ENCODE data around the gene UROS. TPM values are rescaled to one million over a fixed set of nuclear protein-coding genes. Genes with fewer than 3 reads are reported as not detected.

The UROS gene
- polyA plus RNA-seq, 1 donor from 2014 or later = 103 TPM

- no peak for TF ChIP-seq MXI1 (conservative IDR thresholded peaks at IDR 0.05; ENCODE audit: poor library complexity, severe bottlenecking)
- TF ChIP-seq EP300 (conservative IDR thresholded peaks at IDR 0.05; ENCODE audit: poor library complexity, severe bottlenecking) = no peak
- TF ChIP-seq REST (IDR thresholded peaks at IDR 0.05; ENCODE audit: borderline replicate concordance) = no peak
- TF ChIP-seq TAF1 (IDR thresholded peaks at IDR 0.05; ENCODE audit: low read depth) = no peak
- TF ChIP-seq POLR2AphosphoS5 (IDR thresholded peaks at IDR 0.05) = no peak
- TF ChIP-seq CTCF (IDR thresholded peaks at IDR 0.05; ENCODE audit: poor library complexity, severe bottlenecking) = no peak
- TF ChIP-seq RAD21 (conservative IDR thresholded peaks at IDR 0.05) = no peak
- no peak for TF ChIP-seq SMC3 (conservative IDR thresholded peaks at IDR 0.05; ENCODE audit: poor library complexity)
- TF ChIP-seq EZH2 (IDR thresholded peaks at IDR 0.05; ENCODE audit: borderline replicate concordance, insufficient read depth, low read length, poor library complexity, severe bottlenecking) = no peak
- no peak overlapping the region for H3K4me3 ChIP-seq (ENCODE audit: low read length)
- H3K79me2 ChIP-seq (replicated peaks; ENCODE audit: insufficient read depth, low read length) = no peaks in the 10 kb centered on the region
- peaks cover 4% of the 10 kb centered on the region for H3K36me3 ChIP-seq (ENCODE audit: insufficient read depth, low read length)
- no peaks in the 10 kb centered on the region for H3K9me2 ChIP-seq (ENCODE audit: insufficient read depth, low read length)
- H4K20me1 ChIP-seq (ENCODE audit: insufficient read depth) = no peaks in the 10 kb centered on the region
- H3K9ac ChIP-seq (ENCODE audit: low read length) = no peak overlapping the region
- no peaks in the 10 kb centered on the region for H3K9me3 ChIP-seq (ENCODE audit: low read length)
- no peak overlapping the region for H2AFZ ChIP-seq (ENCODE audit: low read depth, low read length)
- no peaks in the 10 kb centered on the region for H3K27me3 ChIP-seq (ENCODE audit: insufficient read depth, low read depth, low read length)
- H3F3A ChIP-seq (ENCODE audit: insufficient read depth, low read length, poor library complexity, severe bottlenecking) = no peaks in the 10 kb centered on the region
- H3K4me2 ChIP-seq (ENCODE audit: low read length) = no peak overlapping the region
- H3K27ac ChIP-seq (ENCODE audit: low read length) = peak overlapping the region; percentile 36
Measured at GRCh38 chr10:125843603-125844329, 20.7 kb upstream of the UROS start.

- Histone ChIP-seq H3K9ac (ENCODE audit: low read length) (no peak overlapping the region), H3K36me3 (ENCODE audit: insufficient read depth, low read length) (peaks cover 4% of the 10 kb centered on the region), H3K79me2 (replicated peaks; ENCODE audit: insufficient read depth, low read length) (no peaks in the 10 kb centered on the region), H4K20me1 (ENCODE audit: insufficient read depth) (no peaks in the 10 kb centered on the region), H3K9me2 (ENCODE audit: insufficient read depth, low read length) (no peaks in the 10 kb centered on the region), H2AFZ (ENCODE audit: low read depth, low read length) (no peak overlapping the region), H3K4me2 (ENCODE audit: low read length) (no peak overlapping the region), H3K27ac (ENCODE audit: low read length) (no peak overlapping the region), H3K27me3 (ENCODE audit: insufficient read depth, low read depth, low read length) (no peaks in the 10 kb centered on the region), H3K4me3 (ENCODE audit: low read length) (no peak overlapping the region), H3K9me3 (ENCODE audit: low read length) (no peaks in the 10 kb centered on the region), H3F3A (ENCODE audit: insufficient read depth, low read length, poor library complexity, severe bottlenecking) (no peaks in the 10 kb centered on the region)
- TF ChIP-seq MXI1 (conservative IDR thresholded peaks at IDR 0.05; ENCODE audit: poor library complexity, severe bottlenecking) = no peak
- TF ChIP-seq RAD21 (conservative IDR thresholded peaks at IDR 0.05) = no peak
- no peak for TF ChIP-seq CTCF (IDR thresholded peaks at IDR 0.05; ENCODE audit: poor library complexity, severe bottlenecking)
Measured at GRCh38 chr10:125840955-125841354, 17.9 kb upstream of the UROS start.

All from neural cell (in vitro differentiated cells).